Ramos (cell line): ENCODE data around the gene NIN.

Source experiments
- in situ Hi-C: fragments of 300-500 bp; cut with MboI; formaldehyde crosslinking; loops from one replicate; pipeline ENCODE4 v1.14.3; 2022; ENCODE audit warnings: low sequenced_read_pairs; ENCODE audit not compliant: unreplicated experiment

NIN gene

DNA sequence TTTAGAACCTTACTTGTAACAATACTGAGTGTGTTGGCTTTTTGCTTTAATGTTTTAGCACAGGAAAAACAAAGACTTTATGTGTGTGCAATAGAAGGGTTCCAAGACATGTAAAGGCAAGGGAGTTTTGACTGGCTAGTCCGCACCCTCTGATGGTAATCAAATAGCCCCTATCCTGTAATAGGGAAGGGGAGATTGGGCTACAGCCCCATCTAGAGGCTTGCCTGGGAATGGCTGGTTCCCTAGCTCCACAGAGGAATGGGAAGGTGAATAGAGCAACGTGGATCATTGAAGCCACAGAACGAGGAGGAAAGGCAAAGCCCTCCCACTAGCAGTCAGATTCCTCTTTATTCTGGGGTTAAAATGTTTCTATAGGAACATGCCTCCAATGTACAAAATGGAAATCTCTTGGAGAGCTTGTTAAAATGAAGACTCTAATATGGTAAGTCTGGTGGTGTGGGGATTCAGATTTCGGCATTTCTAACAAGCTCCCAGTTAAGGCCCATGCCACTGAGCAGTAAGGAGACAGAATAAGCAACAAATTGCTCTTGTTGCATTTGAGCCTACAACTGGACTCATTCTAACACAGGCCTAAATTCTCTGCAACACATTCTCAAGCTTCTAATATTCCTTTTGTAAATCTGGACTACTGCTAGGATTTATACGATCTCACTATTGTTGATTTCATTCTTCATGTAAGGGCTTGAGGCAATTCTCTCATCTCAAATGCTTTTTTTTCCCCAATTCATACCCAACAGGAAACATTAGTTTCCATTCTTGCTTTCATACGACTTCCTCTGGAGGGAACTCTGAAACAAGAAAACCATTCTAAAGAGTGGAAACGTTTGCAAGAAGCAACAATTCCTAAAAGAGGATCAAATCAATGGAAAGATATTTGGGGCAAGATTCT is 57.1 kb downstream of the NIN start:
- in situ Hi-C loops, result no loop called here

DNA sequence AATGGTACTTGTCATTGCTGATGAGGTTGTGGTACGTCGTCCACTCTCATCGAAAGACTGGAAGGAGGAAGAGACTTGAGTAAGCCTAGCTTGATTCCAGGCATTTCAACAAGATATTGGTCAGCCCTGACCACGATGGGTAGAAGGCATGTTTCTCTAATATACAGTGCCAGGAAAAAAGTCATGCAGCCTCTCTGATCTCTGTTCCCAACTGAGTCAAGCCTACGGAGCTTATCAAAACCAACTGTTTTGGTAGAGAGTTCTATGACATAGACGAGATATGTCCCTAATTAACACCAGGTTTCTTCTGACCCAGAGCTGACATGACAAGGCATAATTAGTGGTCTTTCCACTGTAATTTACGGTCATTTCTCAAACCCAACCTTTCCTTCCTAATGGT is 58.5 kb downstream of the NIN start:
- in situ Hi-C loops, result no loop called here

DNA sequence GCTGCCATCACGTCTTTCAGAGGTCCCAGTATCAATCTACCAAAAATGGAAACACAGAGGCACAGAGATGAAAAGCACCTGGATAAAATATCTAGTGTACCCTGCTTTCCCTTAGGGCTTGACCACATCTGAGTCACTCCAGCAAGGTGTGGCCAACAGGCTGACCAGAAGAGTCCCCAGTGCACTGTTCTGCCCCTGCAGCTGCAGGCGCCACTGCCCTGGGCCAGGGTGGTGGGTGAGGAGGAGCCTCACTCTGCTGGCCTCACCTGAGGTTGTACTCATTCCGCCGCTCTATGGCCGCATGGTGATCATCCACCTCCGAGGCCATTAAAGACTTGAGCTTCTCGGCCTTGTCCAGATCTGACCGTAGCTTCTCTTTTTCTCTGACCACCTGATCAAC is 60.4 kb downstream of the NIN start:
- in situ Hi-C loops, result no loop called here

DNA sequence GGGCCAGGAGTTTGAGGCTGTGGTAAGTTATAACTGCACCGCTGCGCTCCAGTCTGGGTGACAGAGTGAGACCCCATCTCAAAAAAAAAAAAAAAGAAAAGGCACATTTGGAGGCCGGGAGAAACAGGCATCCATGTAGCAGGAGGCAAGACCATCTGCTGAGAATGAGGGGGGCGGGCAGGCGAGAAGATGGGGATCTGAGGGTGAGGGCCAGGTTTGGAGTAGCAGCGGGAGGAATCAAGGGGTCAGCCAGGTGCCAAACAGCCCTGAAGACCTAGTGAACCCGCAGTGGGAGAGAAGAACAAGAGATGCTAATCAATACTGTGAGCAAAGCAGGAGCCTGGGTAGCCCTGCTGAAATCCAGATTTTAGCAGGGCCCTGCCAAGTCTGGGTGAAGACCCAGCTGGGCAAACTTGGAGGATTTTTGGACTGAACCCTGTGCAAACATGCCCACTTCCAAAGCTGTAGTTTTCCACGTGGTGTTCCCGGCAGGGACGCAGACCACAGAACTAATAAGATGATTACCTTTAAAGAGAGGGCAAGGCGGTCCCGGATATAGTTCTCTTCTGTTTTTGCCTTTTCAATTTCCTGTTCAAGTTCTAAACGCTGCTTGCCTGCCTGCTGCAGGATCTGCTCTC is 61.0 kb downstream of the NIN start:
- in situ Hi-C loops, result no loop called here

DNA sequence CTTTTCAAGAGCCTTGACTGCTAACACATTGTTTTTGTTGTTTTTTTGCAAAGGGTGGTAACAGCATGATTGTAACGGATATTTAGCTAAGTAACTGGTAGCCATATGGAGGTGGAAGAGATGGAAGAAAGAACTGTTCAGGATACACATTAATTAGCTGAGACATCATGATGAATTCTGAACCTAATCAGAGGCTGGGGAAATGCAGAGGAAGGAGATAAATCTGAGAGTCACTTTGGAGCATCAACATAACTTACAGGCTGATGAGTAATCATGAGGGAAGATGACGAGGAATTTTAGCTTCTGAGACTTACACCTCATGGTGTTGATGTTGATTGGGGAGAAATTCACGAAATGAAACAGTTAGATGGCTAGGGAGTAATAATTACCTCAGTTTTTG is 62.3 kb downstream of the NIN start:
- in situ Hi-C loops, result no loop called here

DNA sequence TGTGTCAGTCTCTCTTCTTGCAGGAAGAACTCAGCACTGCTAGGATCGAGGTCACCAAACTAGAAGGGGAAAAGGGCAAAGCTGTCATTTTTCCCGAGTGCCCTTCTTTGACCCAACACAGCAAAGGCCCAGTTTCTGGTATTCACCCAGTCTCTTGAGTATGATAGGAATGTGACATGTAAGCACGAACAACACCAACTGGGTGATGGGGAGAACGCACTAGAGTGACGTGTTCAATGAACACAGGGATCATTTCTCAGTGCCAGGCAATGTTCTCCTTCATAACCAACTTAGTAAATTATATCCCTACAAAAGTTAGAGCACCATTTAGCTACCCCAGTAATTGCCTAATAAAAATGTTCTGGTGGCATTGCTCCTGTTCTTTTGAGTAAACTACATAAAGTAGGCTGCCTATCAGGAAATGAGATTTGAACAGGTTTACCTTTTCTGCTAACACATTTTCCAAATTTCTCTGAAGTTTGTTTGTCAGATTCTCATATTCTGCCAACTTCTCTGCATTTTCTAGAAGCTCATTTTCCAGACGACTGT is 64.5 kb downstream of the NIN start:
- in situ Hi-C loops, result no loop called here

DNA sequence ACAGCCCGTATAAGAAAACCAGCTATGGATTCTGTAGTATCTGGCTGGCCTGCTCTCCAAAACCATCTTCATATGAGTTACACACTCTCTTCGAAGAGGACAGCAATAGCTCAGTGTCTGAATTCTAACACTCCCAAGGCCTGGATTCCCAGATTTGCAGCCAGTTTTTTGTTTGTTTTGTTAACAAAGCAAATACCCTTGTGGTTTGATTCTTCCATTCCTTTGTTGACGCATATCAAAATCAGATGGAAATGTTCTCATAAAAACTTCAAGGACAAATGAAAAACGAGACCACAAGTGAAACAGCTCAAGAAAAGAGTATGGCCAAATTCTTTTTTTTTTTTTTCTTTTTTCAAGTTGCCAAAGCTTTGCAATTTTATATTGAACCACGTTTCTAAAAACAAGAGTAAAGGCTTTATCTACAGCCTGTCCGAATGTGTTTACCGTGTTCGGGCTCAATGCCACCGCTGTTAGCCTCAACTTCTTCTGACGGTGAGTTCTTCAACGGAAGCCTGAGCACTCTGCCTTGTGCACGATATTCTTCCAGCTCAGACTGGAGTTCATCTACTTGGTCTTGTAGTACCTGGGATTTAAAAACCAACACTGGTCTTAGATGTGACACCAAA is 67.5 kb downstream of the NIN start:
- in situ Hi-C loops, result no loop called here

DNA sequence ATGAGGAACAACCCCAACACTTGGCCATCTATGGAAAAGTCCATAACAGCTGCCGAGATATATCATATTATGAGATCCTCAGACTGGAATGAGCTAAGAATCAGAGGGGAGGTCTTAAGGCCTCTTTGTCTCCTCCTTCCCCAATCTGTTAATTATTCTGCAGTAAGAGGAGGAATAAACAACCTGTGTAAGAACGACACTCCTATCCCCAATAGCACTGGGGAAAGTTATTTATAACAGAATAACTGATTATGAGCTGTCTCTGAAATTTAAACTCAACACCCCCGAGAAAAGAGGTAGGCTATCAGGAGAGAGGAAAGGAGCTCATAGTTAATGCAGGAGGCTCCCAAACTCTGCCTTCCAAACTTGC is 68.0 kb downstream of the NIN start:
- in situ Hi-C loops, result no loop called here

DNA sequence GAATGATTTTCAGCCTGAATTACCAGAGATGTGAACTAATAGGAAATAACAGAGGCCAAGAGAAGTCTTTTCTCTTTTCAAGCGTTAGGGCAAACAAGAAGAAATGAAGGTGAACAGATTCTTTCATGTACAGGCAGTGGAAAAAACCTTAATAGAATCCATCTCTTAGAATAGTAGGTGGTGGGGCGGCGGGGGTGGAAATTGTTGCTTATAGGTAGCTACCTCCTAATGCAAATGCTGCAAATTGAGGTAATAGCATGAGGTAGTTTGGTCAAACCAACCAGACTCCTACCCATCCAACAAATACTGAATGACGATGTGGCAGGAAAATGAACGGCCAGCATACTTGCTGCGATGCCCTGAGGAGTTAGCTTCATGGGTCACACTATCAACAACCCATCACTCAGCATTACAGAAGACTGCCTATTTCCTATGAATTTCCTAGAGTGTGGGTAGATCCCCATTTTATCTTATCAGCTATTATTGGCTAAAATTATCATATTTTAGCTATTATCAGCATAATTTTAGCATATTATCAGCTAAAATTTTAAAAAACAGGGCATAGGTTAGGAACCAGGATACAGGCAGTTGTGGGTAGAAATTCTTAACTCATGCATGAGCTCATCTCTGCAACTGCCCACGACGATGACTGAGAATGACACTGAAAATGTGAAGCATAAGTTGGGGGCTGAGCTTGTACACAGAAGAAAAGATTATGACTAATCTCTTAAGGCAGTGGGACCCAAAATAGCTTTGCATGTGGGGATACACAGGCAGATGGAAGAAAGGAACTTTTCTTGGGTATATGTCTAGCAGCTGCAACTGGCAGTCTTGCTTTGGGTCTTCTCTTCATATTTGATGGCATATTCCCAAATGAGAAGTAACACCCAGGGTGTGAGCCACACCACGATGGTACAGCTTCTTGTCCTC is 68.7 kb downstream of the NIN start:
- in situ Hi-C loops, result no loop called here

DNA sequence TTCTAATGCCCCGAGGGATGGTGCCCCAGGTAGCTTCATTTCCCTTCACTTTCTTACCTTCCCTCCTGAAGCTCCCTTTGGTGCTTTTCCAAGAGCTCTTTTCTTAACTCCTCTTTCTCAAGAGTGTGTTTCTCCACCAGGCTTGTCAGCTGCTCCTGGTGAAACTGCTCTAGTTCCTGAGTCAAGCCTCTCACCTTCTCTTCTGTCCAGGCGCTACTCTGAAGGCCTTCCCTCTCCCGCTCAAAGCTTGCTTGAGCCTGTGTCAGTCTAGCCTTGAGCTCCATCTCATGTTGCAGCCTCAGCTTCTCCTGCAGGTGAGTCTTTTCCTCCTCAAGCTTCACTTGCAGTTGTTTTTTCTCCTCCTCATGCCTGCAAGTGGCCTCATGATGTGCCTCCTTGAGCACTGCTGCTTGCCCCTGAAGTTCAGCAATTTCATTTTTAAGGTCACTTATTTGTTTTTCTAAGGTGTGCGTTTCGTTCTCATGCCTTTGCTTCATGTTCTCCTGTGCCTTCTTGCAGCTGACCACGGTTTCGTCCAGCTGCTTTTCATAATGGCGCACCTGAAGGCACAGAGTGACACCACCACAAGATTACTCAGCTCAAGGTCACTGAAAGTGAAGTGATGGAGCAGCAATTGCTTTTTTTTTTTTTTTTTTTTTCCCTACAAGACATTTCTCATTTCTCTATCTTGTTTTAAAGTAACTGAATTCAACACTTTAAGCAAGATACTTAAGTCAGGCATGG is 71.0 kb downstream of the NIN start:
- in situ Hi-C loops, result no loop called here

DNA sequence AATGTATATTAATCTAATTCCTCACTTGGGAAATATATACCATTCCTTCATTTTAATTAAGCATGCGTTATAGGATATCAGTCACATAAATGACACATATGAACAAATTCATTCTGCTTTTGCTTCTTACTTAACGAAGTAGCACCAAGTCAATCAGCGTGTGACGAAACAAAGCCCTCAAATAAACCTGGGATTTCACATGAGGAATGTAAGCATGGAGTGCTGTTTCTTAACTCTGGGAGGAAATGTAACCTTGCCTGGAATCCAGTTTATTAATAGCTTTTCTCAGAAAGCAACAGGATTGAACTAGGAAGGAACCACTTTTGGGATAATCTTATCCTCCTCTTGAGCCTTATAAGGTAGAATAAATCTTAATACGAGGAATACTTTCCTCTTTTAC is 72.0 kb downstream of the NIN start:
- in situ Hi-C loops, result no loop called here

DNA sequence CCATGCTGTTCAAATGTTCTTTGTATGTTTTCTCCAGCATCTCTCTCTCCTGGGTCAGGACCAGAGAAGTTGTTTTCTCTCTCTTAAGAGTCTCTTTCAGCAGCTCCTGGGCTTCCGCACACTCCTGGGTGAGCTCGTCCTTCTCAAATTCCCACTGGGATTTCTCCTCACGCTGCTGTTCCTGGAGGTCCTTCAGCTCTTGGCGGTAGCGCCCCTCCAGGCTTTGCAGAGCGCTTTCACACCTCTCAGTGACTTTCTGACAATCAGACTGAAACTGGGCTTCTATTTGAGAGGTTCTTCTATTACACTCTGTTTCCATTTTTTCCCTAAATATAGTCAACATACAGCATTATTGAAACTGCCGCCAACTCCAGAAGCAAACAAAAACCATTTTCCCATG is 72.7 kb downstream of the NIN start:
- in situ Hi-C loops, result no loop called here

DNA sequence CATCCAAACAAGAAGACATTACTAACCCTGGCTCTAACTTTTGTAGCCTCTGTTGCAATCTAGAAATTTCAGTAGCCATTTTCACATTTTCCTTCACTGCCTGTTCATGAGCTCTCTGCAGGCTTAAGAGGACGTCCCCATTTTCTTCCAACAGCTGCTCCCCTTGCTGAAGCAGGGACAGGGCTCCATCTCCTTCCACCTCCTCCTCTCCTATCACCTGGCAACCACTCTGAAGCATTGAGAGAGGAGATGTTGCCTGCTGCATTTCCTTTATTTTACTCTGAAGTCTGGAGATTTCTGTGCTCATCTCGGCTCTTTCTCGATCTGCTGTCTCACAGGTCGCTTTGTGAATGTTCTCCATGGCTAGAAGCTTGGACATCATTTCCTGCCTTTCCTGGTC is 73.3 kb downstream of the NIN start:
- in situ Hi-C loops, result no loop called here

DNA sequence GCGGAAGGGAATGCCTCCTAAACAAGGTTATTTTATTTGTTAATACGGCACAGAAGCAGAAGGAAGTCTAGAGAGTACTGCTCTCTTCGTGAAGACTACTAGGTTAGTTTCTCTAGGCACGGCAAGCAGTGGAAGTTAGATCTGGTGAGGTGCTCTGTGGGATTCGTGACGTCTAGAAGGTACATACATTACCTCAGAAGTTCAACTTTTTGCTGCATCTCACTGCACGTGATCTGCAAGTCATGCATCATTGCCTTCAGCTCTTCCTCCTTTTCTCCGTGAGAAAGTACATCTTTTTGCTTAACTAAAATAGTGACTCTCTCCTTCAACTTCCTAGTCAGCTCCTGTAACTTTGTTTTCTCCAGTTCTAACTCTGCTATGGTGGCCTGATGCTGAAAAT is 74.7 kb downstream of the NIN start:
- in situ Hi-C loops, result no loop called here

DNA sequence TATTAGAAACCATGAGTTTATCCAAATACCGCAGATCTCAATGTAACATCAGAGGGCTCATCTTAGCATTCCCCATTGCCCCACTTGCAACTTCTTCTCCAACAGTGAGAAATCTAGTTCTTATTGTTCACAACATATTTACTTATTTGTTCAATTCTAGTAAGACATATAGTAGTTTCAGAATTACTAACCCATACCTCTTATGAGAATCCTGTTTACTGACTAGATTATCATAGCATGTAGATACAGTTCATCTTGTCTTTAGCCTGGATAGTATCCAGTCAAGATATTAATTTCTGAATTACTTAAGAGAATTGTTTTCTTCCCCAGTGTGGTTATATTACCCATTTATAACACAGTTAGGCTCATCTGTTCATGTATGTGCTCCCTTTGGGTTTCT is 80.6 kb downstream of the NIN start:
- in situ Hi-C loops, result no loop called here

DNA sequence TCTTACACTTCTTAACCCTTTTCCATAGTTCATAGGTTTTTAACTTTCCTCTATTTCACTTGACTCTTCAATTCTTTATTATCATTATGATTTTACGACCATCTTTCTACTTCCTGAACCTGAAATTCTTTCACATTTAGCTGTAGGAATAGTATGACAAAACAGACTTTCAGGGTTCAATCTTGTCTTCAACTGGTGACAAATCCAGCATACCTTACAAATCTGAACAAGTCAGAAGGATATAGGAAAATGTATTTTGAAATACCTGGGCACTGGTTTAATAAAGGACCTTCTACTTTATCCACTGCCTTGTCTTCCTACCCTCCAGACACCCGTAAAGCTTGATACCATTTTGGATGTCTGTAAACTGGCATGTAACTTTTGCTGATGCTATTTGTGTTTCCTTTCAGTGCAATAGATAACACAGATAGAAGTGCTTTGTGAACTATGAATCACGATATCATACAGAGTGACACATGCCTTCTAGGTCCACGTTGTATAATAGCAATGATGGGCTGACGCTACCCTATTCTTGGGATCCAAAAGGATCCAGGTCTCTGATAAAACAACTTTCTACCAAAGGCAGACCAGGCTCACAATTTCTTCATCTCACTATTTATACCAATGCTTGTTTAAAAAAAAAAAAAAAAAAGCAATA is 85.4 kb downstream of the NIN start:
- in situ Hi-C loops, result no loop called here

DNA sequence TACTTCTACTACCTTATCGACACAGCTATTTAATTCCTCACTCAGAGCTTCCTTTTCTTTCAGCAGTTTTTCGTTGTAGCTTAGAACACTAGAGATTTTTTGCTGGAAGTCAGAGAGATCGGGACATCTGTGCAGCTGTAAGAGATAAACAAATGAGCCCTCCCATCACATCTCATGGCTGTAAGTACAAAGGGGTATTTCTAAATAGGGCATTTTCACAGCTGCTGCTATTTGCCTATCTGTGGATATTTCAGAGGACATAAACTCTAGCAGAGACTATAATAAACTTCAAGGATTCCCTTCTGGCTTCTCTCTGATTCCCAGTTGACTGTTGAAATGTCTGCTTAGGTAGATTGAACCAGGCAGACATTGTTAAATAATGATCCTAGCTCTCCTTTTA is 86.7 kb downstream of the NIN start:
- in situ Hi-C loops, result no loop called here

DNA sequence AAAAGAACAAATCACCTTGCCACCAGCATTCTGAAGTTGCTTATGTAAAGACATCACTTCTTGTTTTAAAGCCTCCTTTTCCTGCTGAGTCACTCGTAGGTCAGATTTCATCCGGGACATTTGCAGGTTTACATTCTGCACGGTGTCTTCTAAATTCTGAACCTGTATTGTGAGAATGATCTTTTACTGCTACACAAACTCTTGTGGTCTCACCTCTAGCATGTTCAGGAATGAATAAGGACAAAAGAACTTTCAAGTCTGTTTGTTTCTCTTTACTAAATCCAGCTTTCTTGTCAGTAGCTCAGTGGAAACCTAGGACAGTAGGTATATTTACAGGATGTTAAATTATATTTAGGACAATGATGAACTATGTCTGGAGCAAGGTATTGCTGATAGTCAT is 89.4 kb downstream of the NIN start:
- in situ Hi-C loops, result no loop called here

DNA sequence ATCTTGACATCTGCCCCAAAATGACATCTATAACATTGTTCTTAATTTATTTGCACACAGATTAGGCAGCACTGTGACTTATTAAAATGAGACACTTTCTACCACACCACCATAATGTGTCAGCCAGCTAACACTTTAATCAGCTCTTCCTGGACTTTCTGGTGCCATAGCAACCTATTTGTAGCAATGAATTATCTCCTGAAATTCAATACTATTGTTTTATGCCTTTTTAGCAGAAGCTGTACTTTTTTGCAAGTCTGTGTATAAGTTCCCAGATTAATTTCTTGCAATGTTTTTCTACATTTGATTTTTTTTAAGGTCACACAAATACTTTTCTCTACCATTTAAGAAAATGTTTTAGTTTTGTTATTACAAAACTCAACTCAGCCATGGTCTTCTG is 90.1 kb downstream of the NIN start:
- in situ Hi-C loops, result no loop called here
